HEK293 (cell line): ENCODE measurements around the gene DNAJC17.

Experiments used
- CTCF ChIA-PET: fragments of 350-600 bp; formaldehyde crosslinking; extraction: SDS; loops from one replicate; lab custom pipeline; 2021; ENCODE audit warnings: antibody characterized with exemption; lab: Yijun Ruan, JAX
- POLR2A ChIA-PET: fragments of 300-600 bp; formaldehyde crosslinking; extraction: SDS; loops from one replicate; lab custom pipeline; 2020; ENCODE audit warnings: antibody characterized with exemption, inconsistent platforms; lab: Yijun Ruan, JAX
- H3K27ac ChIP-seq: fragments of 200-500 bp; sonication (Bioruptor generic); 2 replicates; pipeline ENCODE4 v1.5.1; 2014; ENCODE audit warnings: low read depth, low read length, control low read depth, inconsistent platforms; ENCODE audit errors: extremely low read depth
- H3K36me3 ChIP-seq, 2 experiments: fragments of 200-500 bp in 1 of 2; sonication (Bioruptor generic) in 1 of 2; 1 replicate in 1 of 2; 2 replicates in 1 of 2; pipeline ENCODE4 v1.5.1; 2014 to 2017; ENCODE audit warnings: inconsistent platforms in 2 of 2, low read length in 2 of 2; ENCODE audit not compliant: control insufficient read depth in 2 of 2, insufficient read depth in 1 of 2
- H3K4me1 ChIP-seq: fragments of 200-500 bp; sonication (Bioruptor generic); 2 replicates; pipeline ENCODE4 v1.5.1; 2014; ENCODE audit warnings: mild to moderate bottlenecking, low read length, inconsistent platforms; ENCODE audit not compliant: control insufficient read depth, insufficient read depth
- H3K4me3 ChIP-seq: 2 replicates; pipeline ENCODE4 v1.5.1; 2011; ENCODE audit warnings: low read depth, mild to moderate bottlenecking, control low read depth, low read length, moderate library complexity
- H3K9me3 ChIP-seq: fragments of 200-500 bp; sonication (Bioruptor generic); 2 replicates; pipeline ENCODE4 v1.5.1; 2014; ENCODE audit warnings: low read depth, low read length, inconsistent platforms; ENCODE audit not compliant: control insufficient read depth, insufficient read depth
- HOXC10 ChIP-seq: sonication (generic); formaldehyde crosslinking; IDR thresholded peaks from 2 replicates; pipeline ENCODE4 v1.8.1; 2023; ENCODE audit warnings: mild to moderate bottlenecking, missing genetic modification reagents
- MYNN ChIP-seq: fragments of 450-650 bp; formaldehyde crosslinking; IDR thresholded peaks from 2 replicates; pipeline ENCODE4 v1.5.1; 2016; ENCODE audit warnings: missing biosample characterization, missing genetic modification characterization, borderline replicate concordance
- SP7 ChIP-seq: fragments of 450-650 bp; formaldehyde crosslinking; IDR thresholded peaks from 2 replicates; pipeline ENCODE4 v1.5.1; 2016; ENCODE audit warnings: missing biosample characterization, missing genetic modification characterization
- ZBTB21 ChIP-seq: fragments of 450-650 bp; formaldehyde crosslinking; IDR thresholded peaks from 2 replicates; pipeline ENCODE4 v1.5.1; 2017; ENCODE audit warnings: missing biosample characterization, missing genetic modification characterization
- ZFP41 ChIP-seq: fragments of 450-650 bp; formaldehyde crosslinking; IDR thresholded peaks from 2 replicates; pipeline ENCODE4 v1.5.1; 2016; ENCODE audit warnings: missing biosample characterization, missing genetic modification characterization, borderline replicate concordance
- ZNF10 ChIP-seq: fragments of 450-650 bp; formaldehyde crosslinking; IDR thresholded peaks from 2 replicates; pipeline ENCODE4 v1.5.1; 2017; ENCODE audit warnings: missing biosample characterization, missing genetic modification characterization
- ZNF266 ChIP-seq: fragments of 450-650 bp; formaldehyde crosslinking; IDR thresholded peaks from 2 replicates; pipeline ENCODE4 v1.5.1; 2016; ENCODE audit warnings: missing biosample characterization, missing genetic modification characterization, low read depth
- ZNF341 ChIP-seq: fragments of 450-650 bp; formaldehyde crosslinking; IDR thresholded peaks from 2 replicates; pipeline ENCODE4; 2016; ENCODE audit warnings: low read depth, missing biosample characterization, missing genetic modification characterization
- ZNF366 ChIP-seq: fragments of 450-650 bp; formaldehyde crosslinking; conservative IDR thresholded peaks from 2 replicates; pipeline ENCODE4 v1.5.1; 2016; ENCODE audit warnings: missing biosample characterization, missing genetic modification characterization
- ZNF416 ChIP-seq: fragments of 450-650 bp; formaldehyde crosslinking; IDR thresholded peaks from 2 replicates; pipeline ENCODE4 v1.5.1; 2016; ENCODE audit warnings: missing biosample characterization, missing genetic modification characterization
- ZNF555 ChIP-seq: fragments of 450-650 bp; formaldehyde crosslinking; conservative IDR thresholded peaks from 2 replicates; pipeline ENCODE4 v1.5.1; 2017; ENCODE audit warnings: missing biosample characterization, mild to moderate bottlenecking, missing genetic modification characterization, inconsistent platforms
- ZNF580 ChIP-seq: fragments of 450-650 bp; formaldehyde crosslinking; IDR thresholded peaks from 2 replicates; pipeline ENCODE4 v1.5.1; 2016; ENCODE audit warnings: missing biosample characterization, missing genetic modification characterization
- ZNF596 ChIP-seq: fragments of 450-650 bp; IDR thresholded peaks from 2 replicates; pipeline ENCODE4 v1.5.0; 2018; ENCODE audit warnings: missing biosample characterization, mild to moderate bottlenecking, missing genetic modification characterization, moderate library complexity
- ZNF645 ChIP-seq: fragments of 450-650 bp; formaldehyde crosslinking; IDR thresholded peaks from 2 replicates; pipeline ENCODE4; 2016; ENCODE audit warnings: missing biosample characterization, missing genetic modification characterization
- ZNF704 ChIP-seq: fragments of 450-650 bp; formaldehyde crosslinking; IDR thresholded peaks from 2 replicates; pipeline ENCODE4 v1.5.1; 2016; ENCODE audit warnings: missing biosample characterization, missing genetic modification characterization
- ZNF776 ChIP-seq: fragments of 450-650 bp; formaldehyde crosslinking; IDR thresholded peaks from 2 replicates; pipeline ENCODE4 v1.5.0; 2017; ENCODE audit warnings: missing biosample characterization, missing genetic modification characterization, borderline replicate concordance
- ZNF792 ChIP-seq: fragments of 450-650 bp; formaldehyde crosslinking; IDR thresholded peaks from 2 replicates; pipeline ENCODE4 v1.5.1; 2016; ENCODE audit warnings: missing biosample characterization, missing genetic modification characterization
- ZSCAN16 ChIP-seq: fragments of 450-650 bp; formaldehyde crosslinking; IDR thresholded peaks from 2 replicates; pipeline ENCODE4 v1.5.1; 2016; ENCODE audit warnings: missing biosample characterization, missing genetic modification characterization
- TF ChIP-seq, protein P1 (sequence below): fragments of 450-650 bp; formaldehyde crosslinking; IDR thresholded peaks from 2 replicates; pipeline ENCODE4 v1.5.0; 2017; ENCODE audit warnings: missing biosample characterization, missing genetic modification characterization, borderline replicate concordance
- TF ChIP-seq, protein P2 (sequence below): sonication (generic); formaldehyde crosslinking; IDR thresholded peaks from 2 replicates; pipeline ENCODE4 v1.8.1; 2022; ENCODE audit warnings: mild to moderate bottlenecking, moderate library complexity, missing genetic modification reagents
- TF ChIP-seq, protein P3 (sequence below): fragments of 450-650 bp; formaldehyde crosslinking; IDR thresholded peaks from 2 replicates; pipeline ENCODE4 v1.5.1; 2016; ENCODE audit warnings: missing biosample characterization, missing genetic modification characterization
- TF ChIP-seq, protein P4 (sequence below): fragments of 450-650 bp; formaldehyde crosslinking; IDR thresholded peaks from 2 replicates; pipeline ENCODE4 v1.5.1; 2016; ENCODE audit warnings: missing biosample characterization, missing genetic modification characterization
- TF ChIP-seq, protein P5 (sequence below): fragments of 450-650 bp; formaldehyde crosslinking; IDR thresholded peaks from 2 replicates; pipeline ENCODE4 v1.5.1; 2016; ENCODE audit warnings: missing biosample characterization, missing genetic modification characterization

Gene DNAJC17

DNA sequence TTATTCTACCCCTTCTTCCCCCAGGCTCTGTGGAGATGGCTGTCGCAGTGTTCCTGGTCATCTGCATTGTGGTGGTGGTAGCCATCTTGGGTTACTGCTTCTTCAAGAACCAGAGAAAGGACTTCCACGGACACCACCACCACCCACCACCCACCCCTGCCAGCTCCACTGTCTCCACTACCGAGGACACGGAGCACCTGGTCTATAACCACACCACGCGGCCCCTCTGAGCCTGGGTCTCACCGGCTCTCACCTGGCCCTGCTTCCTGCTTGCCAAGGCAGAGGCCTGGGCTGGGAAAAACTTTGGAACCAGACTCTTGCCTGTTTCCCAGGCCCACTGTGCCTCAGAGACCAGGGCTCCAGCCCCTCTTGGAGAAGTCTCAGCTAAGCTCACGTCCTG, 49.5 kb upstream of the DNAJC17 start:
- peaks cover 0 to 35% of the 10 kb centered on the region in 2 experiments; a peak in 2 of 3 replicates for H3K36me3 ChIP-seq
- ChIA-PET CTCF (interaction anchor here (1.2 to 7.7 kb wide), 11 partner anchors 8 to 210 kb away, joined by 3 to 187 read pairs (median 19); partner anchors contain the start of genes SPINT1 and VPS18), POLR2A (interaction anchor here (3.2 to 3.8 kb wide), 2 partner anchors 16 to 38 kb away, joined by 47 to 49 read pairs; partner anchors contain the start of genes RHOV and VPS18)
- H3K4me1 ChIP-seq, result no peaks in the 10 kb centered on the region
- no peak overlapping the region for H3K27ac ChIP-seq
- TF ChIP-seq ZFP41 (tag by site-specific recombination) (no peak), ZNF10 (no peak), ZNF341 (tag by site-specific recombination) (no peak), ZNF366 (tag by site-specific recombination) (no peak), HOXC10 (CRISPR knock-in tag) (no peak), ZNF792 (tag by site-specific recombination) (no peak), ZNF580 (tag by site-specific recombination) (no peak), ZNF596 (tag by site-specific recombination) (no peak), ZNF776 (tag by site-specific recombination) (no peak)
- TF ChIP-seq, protein P1, sequence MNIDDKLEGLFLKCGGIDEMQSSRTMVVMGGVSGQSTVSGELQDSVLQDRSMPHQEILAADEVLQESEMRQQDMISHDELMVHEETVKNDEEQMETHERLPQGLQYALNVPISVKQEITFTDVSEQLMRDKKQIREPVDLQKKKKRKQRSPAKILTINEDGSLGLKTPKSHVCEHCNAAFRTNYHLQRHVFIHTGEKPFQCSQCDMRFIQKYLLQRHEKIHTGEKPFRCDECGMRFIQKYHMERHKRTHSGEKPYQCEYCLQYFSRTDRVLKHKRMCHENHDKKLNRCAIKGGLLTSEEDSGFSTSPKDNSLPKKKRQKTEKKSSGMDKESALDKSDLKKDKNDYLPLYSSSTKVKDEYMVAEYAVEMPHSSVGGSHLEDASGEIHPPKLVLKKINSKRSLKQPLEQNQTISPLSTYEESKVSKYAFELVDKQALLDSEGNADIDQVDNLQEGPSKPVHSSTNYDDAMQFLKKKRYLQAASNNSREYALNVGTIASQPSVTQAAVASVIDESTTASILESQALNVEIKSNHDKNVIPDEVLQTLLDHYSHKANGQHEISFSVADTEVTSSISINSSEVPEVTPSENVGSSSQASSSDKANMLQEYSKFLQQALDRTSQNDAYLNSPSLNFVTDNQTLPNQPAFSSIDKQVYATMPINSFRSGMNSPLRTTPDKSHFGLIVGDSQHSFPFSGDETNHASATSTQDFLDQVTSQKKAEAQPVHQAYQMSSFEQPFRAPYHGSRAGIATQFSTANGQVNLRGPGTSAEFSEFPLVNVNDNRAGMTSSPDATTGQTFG (tag by site-specific recombination), result no peak
- TF ChIP-seq, all 188 proteins: peak for 0
- Histone ChIP-seq H3K9me3 (no peaks in the 10 kb centered on the region), H3K4me3 (no peak overlapping the region)

- H3K36me3 ChIP-seq, result peaks cover 0 to 36% of the 10 kb centered on the region in 2 experiments; a peak in 2 of 3 replicates
- ChIA-PET POLR2A (interaction anchor here (1.6 to 2.1 kb wide), 2 partner anchors 18 to 39 kb away, joined by 4 read pairs; partner anchors contain the start of genes RHOV and VPS18), CTCF (interaction anchor here (0.7 to 7.7 kb wide), 6 partner anchors 7 to 293 kb away, joined by 3 to 117 read pairs (median 22); partner anchors contain the start of genes SPINT1 and VPS18)
- no peak overlapping the region for H3K4me3 ChIP-seq
- no peak overlapping the region for H3K27ac ChIP-seq
- H3K9me3 ChIP-seq, result no peaks in the 10 kb centered on the region
- no peaks in the 10 kb centered on the region for H3K4me1 ChIP-seq
- TF ChIP-seq ZNF645 (tag by site-specific recombination), result no peak
- TF ChIP-seq, protein P2, sequence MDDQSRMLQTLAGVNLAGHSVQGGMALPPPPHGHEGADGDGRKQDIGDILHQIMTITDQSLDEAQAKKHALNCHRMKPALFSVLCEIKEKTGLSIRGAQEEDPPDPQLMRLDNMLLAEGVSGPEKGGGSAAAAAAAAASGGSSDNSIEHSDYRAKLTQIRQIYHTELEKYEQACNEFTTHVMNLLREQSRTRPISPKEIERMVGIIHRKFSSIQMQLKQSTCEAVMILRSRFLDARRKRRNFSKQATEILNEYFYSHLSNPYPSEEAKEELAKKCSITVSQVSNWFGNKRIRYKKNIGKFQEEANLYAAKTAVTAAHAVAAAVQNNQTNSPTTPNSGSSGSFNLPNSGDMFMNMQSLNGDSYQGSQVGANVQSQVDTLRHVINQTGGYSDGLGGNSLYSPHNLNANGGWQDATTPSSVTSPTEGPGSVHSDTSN (CRISPR knock-in tag), result no peak
- TF ChIP-seq ZSCAN16 (tag by site-specific recombination), result no peak
- TF ChIP-seq, protein P3, sequence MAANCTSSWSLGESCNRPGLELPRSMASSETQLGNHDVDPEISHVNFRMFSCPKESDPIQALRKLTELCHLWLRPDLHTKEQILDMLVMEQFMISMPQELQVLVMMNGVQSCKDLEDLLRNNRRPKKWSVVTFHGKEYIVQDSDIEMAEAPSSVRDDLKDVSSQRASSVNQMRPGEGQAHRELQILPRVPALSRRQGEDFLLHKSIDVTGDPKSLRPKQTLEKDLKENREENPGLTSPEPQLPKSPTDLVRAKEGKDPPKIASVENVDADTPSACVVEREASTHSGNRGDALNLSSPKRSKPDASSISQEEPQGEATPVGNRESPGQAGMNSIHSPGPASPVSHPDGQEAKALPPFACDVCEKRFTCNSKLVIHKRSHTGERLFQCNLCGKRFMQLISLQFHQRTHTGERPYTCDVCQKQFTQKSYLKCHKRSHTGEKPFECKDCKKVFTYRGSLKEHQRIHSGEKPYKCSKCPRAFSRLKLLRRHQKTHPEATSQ, result no peak
- no peak for TF ChIP-seq SP7 (tag by site-specific recombination)
- TF ChIP-seq ZNF416 (tag by site-specific recombination), result no peak
- TF ChIP-seq, protein P4, sequence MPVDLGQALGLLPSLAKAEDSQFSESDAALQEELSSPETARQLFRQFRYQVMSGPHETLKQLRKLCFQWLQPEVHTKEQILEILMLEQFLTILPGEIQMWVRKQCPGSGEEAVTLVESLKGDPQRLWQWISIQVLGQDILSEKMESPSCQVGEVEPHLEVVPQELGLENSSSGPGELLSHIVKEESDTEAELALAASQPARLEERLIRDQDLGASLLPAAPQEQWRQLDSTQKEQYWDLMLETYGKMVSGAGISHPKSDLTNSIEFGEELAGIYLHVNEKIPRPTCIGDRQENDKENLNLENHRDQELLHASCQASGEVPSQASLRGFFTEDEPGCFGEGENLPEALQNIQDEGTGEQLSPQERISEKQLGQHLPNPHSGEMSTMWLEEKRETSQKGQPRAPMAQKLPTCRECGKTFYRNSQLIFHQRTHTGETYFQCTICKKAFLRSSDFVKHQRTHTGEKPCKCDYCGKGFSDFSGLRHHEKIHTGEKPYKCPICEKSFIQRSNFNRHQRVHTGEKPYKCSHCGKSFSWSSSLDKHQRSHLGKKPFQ (tag by site-specific recombination), result no peak
- no peak for TF ChIP-seq ZNF704 (tag by site-specific recombination)
- TF ChIP-seq ZBTB21 (tag by site-specific recombination), result no peak
- TF ChIP-seq MYNN (tag by site-specific recombination), result no peak
- no peak for TF ChIP-seq ZNF266 (tag by site-specific recombination)
- TF ChIP-seq, protein P5, sequence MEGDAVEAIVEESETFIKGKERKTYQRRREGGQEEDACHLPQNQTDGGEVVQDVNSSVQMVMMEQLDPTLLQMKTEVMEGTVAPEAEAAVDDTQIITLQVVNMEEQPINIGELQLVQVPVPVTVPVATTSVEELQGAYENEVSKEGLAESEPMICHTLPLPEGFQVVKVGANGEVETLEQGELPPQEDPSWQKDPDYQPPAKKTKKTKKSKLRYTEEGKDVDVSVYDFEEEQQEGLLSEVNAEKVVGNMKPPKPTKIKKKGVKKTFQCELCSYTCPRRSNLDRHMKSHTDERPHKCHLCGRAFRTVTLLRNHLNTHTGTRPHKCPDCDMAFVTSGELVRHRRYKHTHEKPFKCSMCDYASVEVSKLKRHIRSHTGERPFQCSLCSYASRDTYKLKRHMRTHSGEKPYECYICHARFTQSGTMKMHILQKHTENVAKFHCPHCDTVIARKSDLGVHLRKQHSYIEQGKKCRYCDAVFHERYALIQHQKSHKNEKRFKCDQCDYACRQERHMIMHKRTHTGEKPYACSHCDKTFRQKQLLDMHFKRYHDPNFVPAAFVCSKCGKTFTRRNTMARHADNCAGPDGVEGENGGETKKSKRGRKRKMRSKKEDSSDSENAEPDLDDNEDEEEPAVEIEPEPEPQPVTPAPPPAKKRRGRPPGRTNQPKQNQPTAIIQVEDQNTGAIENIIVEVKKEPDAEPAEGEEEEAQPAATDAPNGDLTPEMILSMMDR (tag by site-specific recombination), result no peak
- TF ChIP-seq ZNF555, result no peak
These were observed 48.5 kb upstream of the DNAJC17 start for GRCh38 chr15:40855706-40856234.
